Measurements from ENCODE around the gene KIAA1755.

KIAA1755 gene

GRCh38 chr20:38181971-38182370 is 78.6 kb downstream of the KIAA1755 start:
- Histone ChIP-seq H3K4me2 (ENCODE audit: low read depth, low read length, poor library complexity, severe bottlenecking) (no peak overlapping the region), H3F3A (ENCODE audit: insufficient read depth) (no peaks in the 10 kb centered on the region), H3K9me3 (ENCODE audit: insufficient read depth, low read length) (no peaks in the 10 kb centered on the region), H2AFZ (ENCODE audit: low read depth, low read length, severe bottlenecking) (no peak overlapping the region), H3K9ac (ENCODE audit: low read length) (no peak overlapping the region), H3K4me3 (ENCODE audit: insufficient read depth, low read length, poor library complexity, severe bottlenecking) (no peak overlapping the region), H3K9me2 (replicated peaks; ENCODE audit: insufficient read depth, low read length) (no peaks in the 10 kb centered on the region), H4K20me1 (ENCODE audit: low read depth, low read length) (no peaks in the 10 kb centered on the region), H3K36me3 (ENCODE audit: low read length) (no peaks in the 10 kb centered on the region), H3K79me2 (ENCODE audit: insufficient read depth, low read length) (no peaks in the 10 kb centered on the region), H3K27me3 (ENCODE audit: low read length) (no peaks in the 10 kb centered on the region), H3K27ac (ENCODE audit: low read depth, low read length) (no peak overlapping the region)
- no peak for TF ChIP-seq EZH2phosphoT487 (conservative IDR thresholded peaks at IDR 0.05; ENCODE audit: low read length)
- TF ChIP-seq, protein P1, sequence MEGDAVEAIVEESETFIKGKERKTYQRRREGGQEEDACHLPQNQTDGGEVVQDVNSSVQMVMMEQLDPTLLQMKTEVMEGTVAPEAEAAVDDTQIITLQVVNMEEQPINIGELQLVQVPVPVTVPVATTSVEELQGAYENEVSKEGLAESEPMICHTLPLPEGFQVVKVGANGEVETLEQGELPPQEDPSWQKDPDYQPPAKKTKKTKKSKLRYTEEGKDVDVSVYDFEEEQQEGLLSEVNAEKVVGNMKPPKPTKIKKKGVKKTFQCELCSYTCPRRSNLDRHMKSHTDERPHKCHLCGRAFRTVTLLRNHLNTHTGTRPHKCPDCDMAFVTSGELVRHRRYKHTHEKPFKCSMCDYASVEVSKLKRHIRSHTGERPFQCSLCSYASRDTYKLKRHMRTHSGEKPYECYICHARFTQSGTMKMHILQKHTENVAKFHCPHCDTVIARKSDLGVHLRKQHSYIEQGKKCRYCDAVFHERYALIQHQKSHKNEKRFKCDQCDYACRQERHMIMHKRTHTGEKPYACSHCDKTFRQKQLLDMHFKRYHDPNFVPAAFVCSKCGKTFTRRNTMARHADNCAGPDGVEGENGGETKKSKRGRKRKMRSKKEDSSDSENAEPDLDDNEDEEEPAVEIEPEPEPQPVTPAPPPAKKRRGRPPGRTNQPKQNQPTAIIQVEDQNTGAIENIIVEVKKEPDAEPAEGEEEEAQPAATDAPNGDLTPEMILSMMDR (IDR thresholded peaks at IDR 0.05; ENCODE audit: insufficient read depth, low read length, poor library complexity, severe bottlenecking): no peak

DNA sequence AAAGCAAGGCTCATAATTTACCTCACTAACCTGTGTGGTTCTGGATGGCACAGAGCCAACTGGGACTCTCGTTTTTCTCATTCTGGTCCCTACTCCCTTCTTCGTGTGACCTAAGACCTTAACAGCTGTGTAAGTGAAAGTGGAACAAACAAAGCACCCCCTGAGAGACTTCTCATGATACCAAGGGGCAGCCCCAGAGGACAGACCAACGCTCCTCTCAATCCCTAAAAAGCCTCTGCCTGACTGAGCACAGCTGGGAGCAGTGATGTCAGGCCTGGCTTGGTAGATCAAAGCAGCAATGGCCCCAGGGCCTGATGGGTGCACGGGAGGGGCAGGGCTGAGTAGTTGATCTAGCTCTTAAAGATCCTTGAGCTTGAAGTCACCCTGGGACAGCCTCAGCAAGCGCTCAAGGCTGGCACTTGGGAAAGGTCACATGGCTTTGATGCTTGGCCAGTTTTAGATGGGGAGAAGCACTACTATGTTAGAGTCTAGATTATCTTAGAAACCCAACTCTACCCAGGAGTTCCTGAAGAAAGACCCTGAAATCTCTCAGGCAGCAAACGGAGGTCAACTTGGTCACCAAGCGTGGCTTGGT is 79.2 kb downstream of the KIAA1755 start:
- Histone ChIP-seq H3K9ac (ENCODE audit: low read length) (no peak overlapping the region), H4K20me1 (ENCODE audit: low read depth, low read length) (no peaks in the 10 kb centered on the region), H3K9me3 (ENCODE audit: insufficient read depth, low read length) (no peaks in the 10 kb centered on the region), H3K27me3 (ENCODE audit: low read length) (no peaks in the 10 kb centered on the region), H2AFZ (ENCODE audit: low read depth, low read length, severe bottlenecking) (no peak overlapping the region), H3K79me2 (ENCODE audit: insufficient read depth, low read length) (no peaks in the 10 kb centered on the region), H3K9me2 (replicated peaks; ENCODE audit: insufficient read depth, low read length) (no peaks in the 10 kb centered on the region), H3K36me3 (ENCODE audit: low read length) (no peaks in the 10 kb centered on the region), H3K27ac (ENCODE audit: low read depth, low read length) (no peak overlapping the region), H3K4me3 (ENCODE audit: insufficient read depth, low read length, poor library complexity, severe bottlenecking) (no peak overlapping the region), H3F3A (ENCODE audit: insufficient read depth) (no peaks in the 10 kb centered on the region), H3K4me2 (ENCODE audit: low read depth, low read length, poor library complexity, severe bottlenecking) (no peak overlapping the region)
- TF ChIP-seq, protein P1 (IDR thresholded peaks at IDR 0.05; ENCODE audit: insufficient read depth, low read length, poor library complexity, severe bottlenecking): no peak
- no peak for TF ChIP-seq EZH2phosphoT487 (conservative IDR thresholded peaks at IDR 0.05; ENCODE audit: low read length)

GRCh38 chr20:38180781-38181180 is 79.8 kb downstream of the KIAA1755 start:
- Histone ChIP-seq H3K79me2 (ENCODE audit: insufficient read depth, low read length) (no peaks in the 10 kb centered on the region), H3K4me2 (ENCODE audit: low read depth, low read length, poor library complexity, severe bottlenecking) (no peak overlapping the region), H3K9me3 (ENCODE audit: insufficient read depth, low read length) (no peaks in the 10 kb centered on the region), H4K20me1 (ENCODE audit: low read depth, low read length) (no peaks in the 10 kb centered on the region), H3K9ac (ENCODE audit: low read length) (no peak overlapping the region), H2AFZ (ENCODE audit: low read depth, low read length, severe bottlenecking) (no peak overlapping the region), H3K9me2 (replicated peaks; ENCODE audit: insufficient read depth, low read length) (no peaks in the 10 kb centered on the region), H3K27me3 (ENCODE audit: low read length) (no peaks in the 10 kb centered on the region), H3K4me3 (ENCODE audit: insufficient read depth, low read length, poor library complexity, severe bottlenecking) (no peak overlapping the region), H3K27ac (ENCODE audit: low read depth, low read length) (no peak overlapping the region), H3K36me3 (ENCODE audit: low read length) (no peaks in the 10 kb centered on the region), H3F3A (ENCODE audit: insufficient read depth) (no peaks in the 10 kb centered on the region)
- TF ChIP-seq, protein P1 (IDR thresholded peaks at IDR 0.05; ENCODE audit: insufficient read depth, low read length, poor library complexity, severe bottlenecking): no peak
- TF ChIP-seq EZH2phosphoT487 (conservative IDR thresholded peaks at IDR 0.05; ENCODE audit: low read length): no peak

Measured in SU-DHL-6 (cell line).